Karpas-422 (cell line): ENCODE measurements around the gene COPS3. TPM values are rescaled to one million over a fixed set of nuclear protein-coding genes. Genes with fewer than 3 reads are reported as not detected.

Experiments
- DNase-seq: peaks from one replicate; pipeline ENCODE4 v3.0.0-alpha.2; 2015
- H2AFZ ChIP-seq: fragments of 200-600 bp; sonication (generic); 2 replicates; pipeline ENCODE4 v1.6.1; 2014; ENCODE audit warnings: antibody characterized with exemption, low read length, mixed read lengths
- H3K27ac ChIP-seq: fragments of 200-600 bp; sonication (generic); 2 replicates; pipeline ENCODE4 v1.5.1; 2014; ENCODE audit warnings: mild to moderate bottlenecking, low read length, moderate library complexity
- H3K27me3 ChIP-seq: fragments of 200-600 bp; sonication (generic); 2 replicates; pipeline ENCODE4 v1.6.1; 2014; ENCODE audit warnings: low read length, mixed read lengths
- H3K36me3 ChIP-seq: fragments of 200-600 bp; sonication (generic); 2 replicates; pipeline ENCODE4 v1.6.1; 2014; ENCODE audit warnings: low read length, mixed read lengths; ENCODE audit not compliant: insufficient read depth
- H3K4me1 ChIP-seq: fragments of 200-600 bp; sonication (generic); 2 replicates; pipeline ENCODE4 v1.6.1; 2014; ENCODE audit warnings: mild to moderate bottlenecking, low read length, mixed read lengths
- H3K4me2 ChIP-seq: fragments of 200-600 bp; sonication (generic); 2 replicates; pipeline ENCODE4 v1.6.1; 2014; ENCODE audit warnings: low read length, low read depth, mild to moderate bottlenecking; ENCODE audit not compliant: poor library complexity, severe bottlenecking
- H3K4me3 ChIP-seq: fragments of 200-600 bp; sonication (generic); 2 replicates; pipeline ENCODE4 v1.5.1; 2014; ENCODE audit warnings: mild to moderate bottlenecking, antibody characterized with exemption, low read length, mixed read lengths
- H3K79me2 ChIP-seq: fragments of 200-600 bp; sonication (generic); 2 replicates; pipeline ENCODE4 v1.6.1; 2014; ENCODE audit warnings: mild to moderate bottlenecking, low read length, mixed read lengths
- H3K9ac ChIP-seq: fragments of 200-600 bp; sonication (generic); 2 replicates; pipeline ENCODE4 v1.6.0; 2014; ENCODE audit warnings: low read length
- H3K9me2 ChIP-seq: fragments of 200-600 bp; sonication (generic), shearing (Covaris generic); replicated peaks from 2 replicates; pipeline ENCODE4 v1.6.0; 2014; ENCODE audit warnings: mild to moderate bottlenecking, low read length, moderate library complexity; ENCODE audit not compliant: insufficient read depth
- H3K9me3 ChIP-seq: fragments of 300-700, 200-600 bp; sonication (generic); 2 replicates; pipeline ENCODE4 v1.6.1; 2014; ENCODE audit warnings: low read length, mixed read lengths
- H4K20me1 ChIP-seq: fragments of 200-600 bp; sonication (generic); 2 replicates; pipeline ENCODE4 v1.6.1; 2014; ENCODE audit warnings: mild to moderate bottlenecking, antibody characterized with exemption, low read length, low read depth; ENCODE audit not compliant: insufficient read depth
- total RNA-seq: library from RNA; depleted of rRNA; stranded (reverse); fragments of >200 nt; shearing (Covaris generic); gene quantifications from 2 replicates; pipeline ENCODE4 v1.2.3, GENCODE V29; 2014; ENCODE audit warnings: low replicate concordance

Gene COPS3
- total RNA-seq, 1 experiment from 2014 or later = 110 TPM

GRCh38 chr17:17216236-17216635 lies 64.8 kb downstream of the COPS3 start:
- Histone ChIP-seq H3K4me1 (no peaks in the 10 kb centered on the region), H3K27ac (no peak overlapping the region), H3K4me3 (no peak overlapping the region), H2AFZ (no peak overlapping the region), H4K20me1 (no peaks in the 10 kb centered on the region), H3K4me2 (no peak overlapping the region), H3K9me2 (no peaks in the 10 kb centered on the region), H3K79me2 (no peaks in the 10 kb centered on the region), H3K36me3 (no peaks in the 10 kb centered on the region), H3K9ac (no peak overlapping the region), H3K9me3 (no peaks in the 10 kb centered on the region), H3K27me3 (no peaks in the 10 kb centered on the region)
- DNase-seq = no peak

- no peaks in the 10 kb centered on the region for H3K9me3 ChIP-seq
- no peaks in the 10 kb centered on the region for H4K20me1 ChIP-seq
- H3K27ac ChIP-seq = no peak overlapping the region
- no peak overlapping the region for H3K4me3 ChIP-seq
- H3K9ac ChIP-seq = no peak overlapping the region
- H3K27me3 ChIP-seq = no peaks in the 10 kb centered on the region
- no peak for DNase-seq
- no peak overlapping the region for H2AFZ ChIP-seq
- H3K4me2 ChIP-seq = no peak overlapping the region
- H3K79me2 ChIP-seq = no peaks in the 10 kb centered on the region
- no peaks in the 10 kb centered on the region for H3K4me1 ChIP-seq
- H3K36me3 ChIP-seq = no peaks in the 10 kb centered on the region
- H3K9me2 ChIP-seq = no peaks in the 10 kb centered on the region
Observed at GRCh38 chr17:17215575-17215974, 65.5 kb downstream of the COPS3 start.

- H2AFZ ChIP-seq = no peak overlapping the region
- H3K79me2 ChIP-seq = no peaks in the 10 kb centered on the region
- no peaks in the 10 kb centered on the region for H3K4me1 ChIP-seq
- no peaks in the 10 kb centered on the region for H3K27me3 ChIP-seq
- no peak overlapping the region for H3K27ac ChIP-seq
- H3K4me3 ChIP-seq = no peak overlapping the region
- H3K4me2 ChIP-seq = no peak overlapping the region
- no peaks in the 10 kb centered on the region for H4K20me1 ChIP-seq
- no peak overlapping the region for H3K9ac ChIP-seq
- H3K9me3 ChIP-seq = no peaks in the 10 kb centered on the region
- no peaks in the 10 kb centered on the region for H3K36me3 ChIP-seq
- no peaks in the 10 kb centered on the region for H3K9me2 ChIP-seq
- DNase-seq = no peak
Observed at GRCh38 chr17:17214646-17215436, 66.2 kb downstream of the COPS3 start.

- no peaks in the 10 kb centered on the region for H3K4me1 ChIP-seq
- H3K4me2 ChIP-seq = no peak overlapping the region
- no peaks in the 10 kb centered on the region for H3K9me3 ChIP-seq
- no peaks in the 10 kb centered on the region for H3K9me2 ChIP-seq
- no peak overlapping the region for H3K27ac ChIP-seq
- no peak for DNase-seq
- H3K79me2 ChIP-seq = no peaks in the 10 kb centered on the region
- H4K20me1 ChIP-seq = no peaks in the 10 kb centered on the region
- no peak overlapping the region for H3K4me3 ChIP-seq
- H3K9ac ChIP-seq = no peak overlapping the region
- H3K36me3 ChIP-seq = no peaks in the 10 kb centered on the region
- H3K27me3 ChIP-seq = no peaks in the 10 kb centered on the region
- no peak overlapping the region for H2AFZ ChIP-seq
Observed at GRCh38 chr17:17213775-17214174, 67.3 kb downstream of the COPS3 start.

- Histone ChIP-seq H3K27me3 (no peaks in the 10 kb centered on the region), H3K4me1 (no peaks in the 10 kb centered on the region), H3K27ac (no peak overlapping the region), H3K9me2 (no peaks in the 10 kb centered on the region), H2AFZ (no peak overlapping the region), H3K4me3 (no peak overlapping the region), H4K20me1 (no peaks in the 10 kb centered on the region), H3K9ac (no peak overlapping the region), H3K4me2 (no peak overlapping the region), H3K79me2 (no peaks in the 10 kb centered on the region), H3K36me3 (no peaks in the 10 kb centered on the region), H3K9me3 (no peaks in the 10 kb centered on the region)
- DNase-seq = no peak
Observed at GRCh38 chr17:17207998-17208397, 73.0 kb downstream of the COPS3 start.

GRCh38 chr17:17206913-17207335 lies 74.1 kb downstream of the COPS3 start:
- Histone ChIP-seq H4K20me1 (no peaks in the 10 kb centered on the region), H3K79me2 (no peaks in the 10 kb centered on the region), H3K9ac (no peak overlapping the region), H3K4me1 (no peaks in the 10 kb centered on the region), H3K36me3 (no peaks in the 10 kb centered on the region), H3K9me3 (no peaks in the 10 kb centered on the region), H3K27me3 (no peaks in the 10 kb centered on the region), H2AFZ (no peak overlapping the region), H3K4me2 (no peak overlapping the region), H3K4me3 (no peak overlapping the region), H3K27ac (no peak overlapping the region), H3K9me2 (no peaks in the 10 kb centered on the region)
- no peak for DNase-seq

GRCh38 chr17:17206124-17206912 lies 74.7 kb downstream of the COPS3 start, which contains the start of gene PLD6:
Gene PLD6 (minus strand): TSS chr17:17206333. CDS start chr17:17206286, 47 bp downstream.
- H3K9me2 ChIP-seq = no peaks in the 10 kb centered on the region
- H3K36me3 ChIP-seq = no peaks in the 10 kb centered on the region
- no peak within 1 kb of the TSS for H3K9ac ChIP-seq
- H2AFZ ChIP-seq = no peak within 1 kb of the TSS
- no peak for DNase-seq
- H3K4me2 ChIP-seq = no peak within 1 kb of the TSS
- H3K27me3 ChIP-seq = no peaks in the 10 kb centered on the region
- no peaks in the 10 kb centered on the region for H3K9me3 ChIP-seq
- no peaks in the 10 kb centered on the region for H4K20me1 ChIP-seq
- H3K79me2 ChIP-seq = no peaks in the 10 kb centered on the region
- H3K4me1 ChIP-seq = no peaks in the 10 kb centered on the region
- no peak within 1 kb of the TSS for H3K27ac ChIP-seq
- no peak within 1 kb of the TSS for H3K4me3 ChIP-seq

- H4K20me1 ChIP-seq = no peaks in the 10 kb centered on the region
- no peak overlapping the region for H3K4me3 ChIP-seq
- H3K79me2 ChIP-seq = no peaks in the 10 kb centered on the region
- no peaks in the 10 kb centered on the region for H3K4me1 ChIP-seq
- DNase-seq = no peak
- no peak overlapping the region for H3K27ac ChIP-seq
- H3K27me3 ChIP-seq = no peaks in the 10 kb centered on the region
- H3K9ac ChIP-seq = no peak overlapping the region
- H3K9me3 ChIP-seq = no peaks in the 10 kb centered on the region
- no peak overlapping the region for H2AFZ ChIP-seq
- no peak overlapping the region for H3K4me2 ChIP-seq
- H3K9me2 ChIP-seq = no peaks in the 10 kb centered on the region
- H3K36me3 ChIP-seq = no peaks in the 10 kb centered on the region
Observed at GRCh38 chr17:17205368-17206123, 75.5 kb downstream of the COPS3 start.
